GM08714 (cell line): Measurements from ENCODE around the gene YIF1A.

Source experiments
- H3K4me3 ChIP-seq: fragments of 200-500 bp; sonication (Bioruptor generic); 2 replicates; pipeline ENCODE4 v1.5.1; 2014; ENCODE audit warnings: mild to moderate bottlenecking, low read length, inconsistent platforms
- ZNF274 ChIP-seq: IDR thresholded peaks from 2 replicates; pipeline ENCODE4 v1.6.1; 2012; ENCODE audit warnings: mild to moderate bottlenecking, low read depth, low read length

YIF1A gene, protein sequence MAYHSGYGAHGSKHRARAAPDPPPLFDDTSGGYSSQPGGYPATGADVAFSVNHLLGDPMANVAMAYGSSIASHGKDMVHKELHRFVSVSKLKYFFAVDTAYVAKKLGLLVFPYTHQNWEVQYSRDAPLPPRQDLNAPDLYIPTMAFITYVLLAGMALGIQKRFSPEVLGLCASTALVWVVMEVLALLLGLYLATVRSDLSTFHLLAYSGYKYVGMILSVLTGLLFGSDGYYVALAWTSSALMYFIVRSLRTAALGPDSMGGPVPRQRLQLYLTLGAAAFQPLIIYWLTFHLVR

DNA sequence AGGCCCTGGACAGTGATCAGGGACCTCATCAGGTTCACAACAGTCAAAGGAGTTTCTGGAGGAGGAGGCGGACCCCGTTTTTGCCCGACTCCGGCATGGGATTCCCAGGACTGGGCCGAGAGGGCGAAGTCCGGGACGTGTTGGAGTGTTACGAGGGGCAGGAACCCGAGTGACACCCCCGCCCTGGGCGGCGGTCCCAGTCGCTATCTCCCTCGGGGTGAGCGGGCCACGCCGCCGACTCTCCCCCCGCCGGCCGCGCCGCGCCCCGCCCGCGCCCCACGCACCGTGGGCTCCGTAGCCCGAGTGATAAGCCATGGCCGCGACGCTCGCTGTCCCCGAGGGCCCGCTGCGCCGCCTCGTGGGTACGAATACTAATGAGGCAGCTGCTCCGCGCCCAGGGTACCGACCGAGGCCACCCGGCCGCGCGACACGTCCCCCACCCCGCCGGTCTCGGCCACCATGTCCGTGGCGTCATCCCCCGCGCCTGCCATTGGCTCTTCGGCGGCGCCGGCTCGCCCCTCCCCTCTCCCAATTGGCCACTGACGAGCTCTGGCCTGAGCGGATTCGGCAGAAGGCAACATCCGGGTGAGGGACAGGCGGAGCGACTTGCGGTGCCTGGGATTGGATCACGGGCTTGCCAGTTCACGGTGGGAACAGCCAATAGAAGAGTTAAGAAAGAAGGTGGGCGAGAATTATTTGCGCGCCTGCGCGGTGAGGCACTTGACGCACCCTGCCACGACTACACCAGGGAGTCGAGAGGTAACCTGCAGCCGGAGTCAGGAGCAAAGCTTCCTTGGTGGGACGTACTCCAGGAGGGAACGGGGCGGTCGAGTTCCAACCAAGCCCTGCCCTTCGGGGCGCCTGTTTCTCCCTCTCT lies at the start of gene YIF1A:
TSS of gene YIF1A (minus strand) at position 473 of the 877 bp plus-strand sequence. CDS start at position 315, 158 bp downstream.
- H3K4me3 ChIP-seq = peak within 1 kb of the TSS; percentile 81
- no peak for TF ChIP-seq ZNF274

- H3K4me3 ChIP-seq = no peak overlapping the region
- TF ChIP-seq ZNF274 = no peak
Observed at GRCh38 chr11:66337103-66337899, 48.4 kb upstream of the YIF1A start.

- no peak within 1 kb of the TSS for H3K4me3 ChIP-seq
- TF ChIP-seq ZNF274 = no peak
Observed at GRCh38 chr11:66336234-66337102, 47.5 kb upstream of the YIF1A start, which contains the start of gene RIN1. RIN1 (minus strand) TSS chr11:66336434; CDS start chr11:66336402, 32 bp downstream.

DNA sequence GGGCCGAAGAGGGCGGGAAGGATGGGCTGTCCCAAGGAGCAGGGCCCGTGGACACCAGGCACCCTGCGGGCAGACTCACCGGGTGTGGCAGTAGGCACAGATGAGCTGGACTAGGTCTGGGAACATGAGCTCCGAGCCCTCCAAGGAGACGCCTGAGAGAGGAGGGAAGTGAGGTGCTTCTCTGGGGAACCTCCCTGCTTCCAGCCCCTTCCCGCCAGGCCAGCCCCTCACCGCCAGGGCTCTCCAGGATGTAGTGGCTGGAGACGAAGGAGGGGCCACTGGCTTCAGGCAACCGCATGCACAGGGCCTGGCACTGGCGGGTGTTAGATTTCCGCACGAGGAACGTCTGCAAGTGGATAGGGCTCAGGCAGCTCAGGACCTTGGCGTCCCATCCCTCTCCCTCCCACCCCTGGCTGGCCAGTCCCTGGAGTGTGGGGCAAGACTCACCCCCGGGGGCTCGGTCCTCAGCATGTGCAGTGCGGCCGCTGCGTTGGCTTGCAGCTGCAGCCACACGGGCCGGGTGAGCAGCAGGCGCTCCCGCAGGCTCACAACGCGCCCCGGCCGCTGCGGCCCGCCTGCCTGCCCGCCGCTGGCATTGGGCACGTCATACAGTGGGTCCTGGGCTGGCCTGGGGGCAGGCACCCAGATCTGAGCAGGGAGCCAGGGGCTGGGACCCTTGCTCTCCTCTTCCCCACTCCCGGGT lies 46.7 kb upstream of the YIF1A start:
- no peak overlapping the region for H3K4me3 ChIP-seq
- no peak for TF ChIP-seq ZNF274

GRCh38 chr11:66334605-66335442 lies 45.9 kb upstream of the YIF1A start:
- no peak for TF ChIP-seq ZNF274
- no peak overlapping the region for H3K4me3 ChIP-seq

DNA sequence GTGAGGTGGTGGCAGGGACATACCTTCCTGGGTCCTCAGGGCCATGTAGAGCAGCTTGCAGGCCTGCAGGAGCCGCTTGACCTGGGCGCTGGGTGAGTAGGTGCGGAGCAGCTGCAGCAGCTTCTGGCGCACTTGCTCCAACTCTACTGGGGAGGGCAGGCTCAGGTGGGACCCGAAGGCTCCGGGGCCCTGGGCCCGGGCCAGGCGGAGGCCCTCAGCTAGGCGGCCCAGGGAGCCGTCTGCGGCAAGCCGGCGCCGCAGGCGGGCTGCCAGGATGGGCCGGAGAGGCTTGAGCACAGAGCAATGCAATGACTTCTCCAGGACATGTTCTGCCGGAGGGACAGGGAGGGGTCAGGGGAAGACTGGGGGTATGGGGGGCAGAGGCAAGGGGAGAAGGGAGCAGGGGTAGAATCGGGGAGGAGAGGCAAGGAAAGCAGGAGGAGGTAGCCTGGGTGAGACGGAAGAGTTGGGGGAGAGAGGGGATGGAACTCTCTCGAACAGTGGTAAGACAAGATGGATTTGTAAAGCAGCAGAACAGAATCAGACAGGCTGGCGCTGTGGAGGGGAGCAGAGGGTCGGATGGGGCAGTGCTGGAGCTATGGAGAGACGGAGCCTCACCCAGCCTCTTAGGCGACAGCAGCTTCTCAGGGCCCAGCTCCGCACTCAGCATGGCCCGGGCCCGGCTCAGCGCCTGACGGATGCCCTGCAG lies 45.1 kb upstream of the YIF1A start:
- TF ChIP-seq ZNF274 = no peak
- no peak overlapping the region for H3K4me3 ChIP-seq

- no peak for TF ChIP-seq ZNF274
- no peak overlapping the region for H3K4me3 ChIP-seq
Observed at GRCh38 chr11:66333220-66333877, 44.4 kb upstream of the YIF1A start.

- H3K4me3 ChIP-seq = no peak overlapping the region
- no peak for TF ChIP-seq ZNF274
Observed at GRCh38 chr11:66332371-66333219, 43.7 kb upstream of the YIF1A start.

DNA sequence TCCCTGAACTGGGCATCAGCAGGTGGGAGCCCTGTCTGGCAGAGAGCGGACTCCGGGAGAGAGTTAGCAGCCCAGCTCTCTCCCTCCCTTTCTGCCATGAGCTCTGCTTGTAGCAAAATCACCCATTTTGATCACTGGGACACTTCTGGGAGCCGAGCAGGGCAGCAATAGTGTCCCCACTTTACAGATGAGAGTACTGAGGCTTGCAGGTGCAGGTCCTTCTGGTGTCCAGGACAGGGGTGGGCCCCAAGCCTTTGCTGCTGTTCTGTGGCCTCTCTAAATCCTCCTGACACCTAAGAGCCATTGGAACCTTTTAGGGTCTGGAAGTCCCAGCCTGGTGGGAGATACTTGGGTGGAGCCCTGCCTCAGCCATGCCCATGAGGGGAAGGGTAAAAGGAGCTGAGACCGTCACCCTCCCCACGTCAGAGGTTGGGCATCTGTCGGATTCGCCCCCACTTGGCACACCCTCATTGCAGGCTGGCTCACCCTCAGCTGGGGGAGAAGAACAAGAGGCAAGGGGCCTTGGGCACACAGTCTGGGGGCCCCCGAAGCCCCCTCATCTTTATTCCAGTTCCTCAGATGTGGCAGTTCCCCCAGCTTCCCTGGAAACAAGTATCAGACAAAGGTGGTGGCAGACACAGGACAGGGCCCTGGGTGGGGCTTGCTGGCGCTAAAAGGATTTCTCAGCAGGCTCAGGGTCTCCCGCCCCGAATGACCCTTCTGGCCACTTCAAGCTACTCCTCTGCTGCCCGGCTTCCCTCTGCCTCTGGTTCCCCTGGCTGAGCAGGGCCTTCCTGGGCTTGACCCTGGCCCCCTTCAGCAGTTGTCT lies 42.8 kb upstream of the YIF1A start:
- no peak for TF ChIP-seq ZNF274
- H3K4me3 ChIP-seq = no peak overlapping the region
